Right lobe of liver (tissue), 4 donors: Measurements from ENCODE around the gene FCF1.

Experiments
- POLR2A ChIP-seq: fragments of 450-650 bp; IDR thresholded peaks from one replicate; pipeline ENCODE4 v1.6.1; 2017; ENCODE audit warnings: antibody characterized with exemption, mild to moderate bottlenecking
- TF ChIP-seq, protein P1 (sequence below), 4 donors: fragments of 200-600 bp in 3 of 4; fragments of 450-650 bp in 1 of 4; IDR thresholded peaks; one replicate each; pipeline versions ENCODE4 v1.5.1 to v1.8.0; 2016 to 2022; ENCODE audit warnings: antibody characterized with exemption in 4 of 4, mild to moderate bottlenecking in 2 of 4
- donor health status: DM: no; HTN: no; CAD: no.
- donor health status: DM: no; HTN: no; CAD: no.
- donor health status: DM: no; HTN: yes; CAD: no.

DNA sequence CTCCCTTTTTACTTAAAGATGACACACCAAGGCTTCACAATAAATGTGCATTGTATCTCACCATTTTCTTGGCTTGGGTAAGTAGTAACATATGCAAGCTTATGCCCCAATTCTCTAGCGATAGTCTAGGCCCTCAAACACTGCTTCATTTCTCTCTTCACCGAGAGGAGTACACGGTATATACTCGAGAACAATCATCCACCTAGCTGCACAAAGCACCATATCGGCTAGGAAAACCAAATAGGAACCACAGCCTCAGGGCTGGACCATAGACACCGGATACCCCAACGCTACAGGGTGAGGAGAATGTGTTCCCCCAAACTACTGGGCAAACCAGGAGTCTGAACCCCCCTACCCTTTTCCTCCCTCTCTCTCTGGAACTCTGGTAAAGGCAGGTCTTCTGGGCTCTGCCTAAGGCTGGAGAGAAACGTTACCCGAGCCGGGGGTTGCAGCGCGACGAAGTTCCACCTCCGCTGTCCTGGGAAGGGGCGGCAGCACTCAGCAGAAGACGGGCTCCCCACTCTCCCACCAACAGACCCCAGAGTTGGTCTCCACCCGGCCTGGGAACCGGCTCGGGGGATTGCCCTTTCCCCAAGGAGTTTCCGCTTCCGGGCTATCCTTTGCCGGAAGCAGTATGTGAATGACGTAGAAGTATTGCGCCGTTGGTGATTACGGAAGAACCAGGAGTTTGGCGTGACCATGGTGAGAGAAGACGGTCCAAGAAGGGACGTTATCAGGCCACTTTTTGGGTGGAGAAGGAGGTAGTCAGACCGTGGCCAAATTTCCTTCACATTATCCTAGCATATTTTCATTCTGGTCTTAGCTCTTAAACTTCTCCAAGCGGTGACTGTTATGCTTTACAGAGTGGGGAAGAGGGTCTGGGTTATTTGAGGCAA, at the start of gene FCF1, which contains the start of gene AREL1:
- peak; percentile 56 for TF ChIP-seq POLR2A
- TF ChIP-seq, protein P1, sequence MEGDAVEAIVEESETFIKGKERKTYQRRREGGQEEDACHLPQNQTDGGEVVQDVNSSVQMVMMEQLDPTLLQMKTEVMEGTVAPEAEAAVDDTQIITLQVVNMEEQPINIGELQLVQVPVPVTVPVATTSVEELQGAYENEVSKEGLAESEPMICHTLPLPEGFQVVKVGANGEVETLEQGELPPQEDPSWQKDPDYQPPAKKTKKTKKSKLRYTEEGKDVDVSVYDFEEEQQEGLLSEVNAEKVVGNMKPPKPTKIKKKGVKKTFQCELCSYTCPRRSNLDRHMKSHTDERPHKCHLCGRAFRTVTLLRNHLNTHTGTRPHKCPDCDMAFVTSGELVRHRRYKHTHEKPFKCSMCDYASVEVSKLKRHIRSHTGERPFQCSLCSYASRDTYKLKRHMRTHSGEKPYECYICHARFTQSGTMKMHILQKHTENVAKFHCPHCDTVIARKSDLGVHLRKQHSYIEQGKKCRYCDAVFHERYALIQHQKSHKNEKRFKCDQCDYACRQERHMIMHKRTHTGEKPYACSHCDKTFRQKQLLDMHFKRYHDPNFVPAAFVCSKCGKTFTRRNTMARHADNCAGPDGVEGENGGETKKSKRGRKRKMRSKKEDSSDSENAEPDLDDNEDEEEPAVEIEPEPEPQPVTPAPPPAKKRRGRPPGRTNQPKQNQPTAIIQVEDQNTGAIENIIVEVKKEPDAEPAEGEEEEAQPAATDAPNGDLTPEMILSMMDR (IDR thresholded peaks at IDR 0.05), result no peak
